Astrocyte (in vitro differentiated cells and primary cell): ENCODE measurements around the gene CD55.

Experiments used
- EZH2 ChIP-seq: IDR thresholded peaks from 2 replicates; pipeline ENCODE4 v1.6.1; 2012; ENCODE audit warnings: mild to moderate bottlenecking, low read length, inconsistent platforms; ENCODE audit not compliant: insufficient read depth
- TF ChIP-seq, protein P1 (sequence below): IDR thresholded peaks from 2 replicates; pipeline ENCODE4 v1.5.1; 2011; ENCODE audit warnings: low read depth, mild to moderate bottlenecking, inconsistent platforms, low read length, moderate library complexity; ENCODE audit not compliant: insufficient read depth

DNA sequence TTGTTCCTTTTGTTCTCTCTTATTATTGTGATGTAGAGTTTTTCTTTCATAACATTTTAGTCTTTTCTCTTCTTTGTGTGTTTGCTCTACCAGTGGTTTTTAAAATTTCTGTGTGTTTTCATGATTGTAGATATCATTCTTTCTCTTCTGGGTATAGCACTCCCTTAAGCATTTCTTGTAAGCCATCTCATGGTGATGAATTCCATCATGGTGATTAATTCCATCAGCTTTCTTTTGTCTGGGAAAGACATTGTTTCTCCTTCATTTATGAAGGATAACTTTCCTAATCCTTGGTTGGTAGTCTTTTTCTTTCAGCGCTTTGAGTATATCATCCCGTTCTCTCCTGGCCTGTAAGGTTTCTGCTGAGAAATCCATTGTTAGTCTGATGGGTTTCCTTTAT, 22.7 kb downstream of the CD55 start:
- no peak for TF ChIP-seq EZH2
- TF ChIP-seq, protein P1, sequence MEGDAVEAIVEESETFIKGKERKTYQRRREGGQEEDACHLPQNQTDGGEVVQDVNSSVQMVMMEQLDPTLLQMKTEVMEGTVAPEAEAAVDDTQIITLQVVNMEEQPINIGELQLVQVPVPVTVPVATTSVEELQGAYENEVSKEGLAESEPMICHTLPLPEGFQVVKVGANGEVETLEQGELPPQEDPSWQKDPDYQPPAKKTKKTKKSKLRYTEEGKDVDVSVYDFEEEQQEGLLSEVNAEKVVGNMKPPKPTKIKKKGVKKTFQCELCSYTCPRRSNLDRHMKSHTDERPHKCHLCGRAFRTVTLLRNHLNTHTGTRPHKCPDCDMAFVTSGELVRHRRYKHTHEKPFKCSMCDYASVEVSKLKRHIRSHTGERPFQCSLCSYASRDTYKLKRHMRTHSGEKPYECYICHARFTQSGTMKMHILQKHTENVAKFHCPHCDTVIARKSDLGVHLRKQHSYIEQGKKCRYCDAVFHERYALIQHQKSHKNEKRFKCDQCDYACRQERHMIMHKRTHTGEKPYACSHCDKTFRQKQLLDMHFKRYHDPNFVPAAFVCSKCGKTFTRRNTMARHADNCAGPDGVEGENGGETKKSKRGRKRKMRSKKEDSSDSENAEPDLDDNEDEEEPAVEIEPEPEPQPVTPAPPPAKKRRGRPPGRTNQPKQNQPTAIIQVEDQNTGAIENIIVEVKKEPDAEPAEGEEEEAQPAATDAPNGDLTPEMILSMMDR = no peak
